Superior temporal gyrus (tissue), 1 donor: ENCODE results near the gene L3HYPDH.
A peak's percentile ranks its signal among the peaks of the same experiment; 100 is the strongest.

Experiments used
- DNase-seq: peaks from one replicate; pipeline ENCODE4 v3.0.0-alpha.2; 2016; ENCODE audit errors: extremely low spot score

Gene L3HYPDH

DNA sequence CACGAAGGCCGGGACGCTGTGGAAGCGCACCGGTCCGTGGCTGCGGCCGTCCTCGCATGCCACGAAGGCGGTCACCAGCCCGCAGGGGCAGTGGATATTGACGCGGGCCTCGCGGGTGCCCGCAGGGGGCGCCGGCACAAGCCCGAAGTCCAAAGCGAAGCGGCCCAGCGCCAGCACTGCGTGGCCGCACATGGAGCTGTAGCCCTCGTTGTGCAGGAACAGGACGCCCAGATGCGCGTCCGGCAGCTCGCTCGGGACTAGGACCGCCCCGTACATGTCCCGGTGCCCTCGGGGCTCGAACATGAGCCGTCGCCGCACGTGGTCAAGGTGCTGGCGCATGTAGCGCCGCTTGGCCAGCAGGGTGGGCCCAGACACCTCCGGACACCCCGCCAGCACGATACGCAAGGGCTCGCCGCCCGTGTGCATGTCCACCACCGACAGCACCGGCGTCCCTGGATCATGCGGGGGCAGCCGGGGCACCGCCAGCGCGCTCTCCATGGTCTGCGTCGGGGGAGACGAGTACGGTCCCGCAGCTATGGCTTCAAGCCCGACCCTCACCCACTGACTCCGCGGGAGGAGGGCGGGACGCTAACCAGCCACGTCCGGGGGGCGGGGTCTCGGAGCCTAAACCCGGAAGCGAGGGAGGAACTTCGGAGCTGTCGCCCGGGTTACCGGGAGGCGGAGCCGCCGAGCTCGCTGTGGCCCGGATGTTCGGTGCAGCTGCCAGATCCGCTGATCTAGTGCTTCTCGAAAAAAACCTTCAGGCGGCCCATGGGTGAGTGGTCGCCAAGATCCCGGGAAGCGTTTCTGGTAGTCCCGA lies at the start of gene L3HYPDH, which contains the start of gene JKAMP:
L3HYPDH (minus strand) TSS at position 590 of the 820 bp plus-strand sequence; CDS start at position 498, 92 bp downstream.
JKAMP (plus strand) TSS at position 699 of the 820 bp plus-strand sequence; CDS start at position 772, 73 bp downstream.
- DNase-seq: peak; percentile 97

DNA sequence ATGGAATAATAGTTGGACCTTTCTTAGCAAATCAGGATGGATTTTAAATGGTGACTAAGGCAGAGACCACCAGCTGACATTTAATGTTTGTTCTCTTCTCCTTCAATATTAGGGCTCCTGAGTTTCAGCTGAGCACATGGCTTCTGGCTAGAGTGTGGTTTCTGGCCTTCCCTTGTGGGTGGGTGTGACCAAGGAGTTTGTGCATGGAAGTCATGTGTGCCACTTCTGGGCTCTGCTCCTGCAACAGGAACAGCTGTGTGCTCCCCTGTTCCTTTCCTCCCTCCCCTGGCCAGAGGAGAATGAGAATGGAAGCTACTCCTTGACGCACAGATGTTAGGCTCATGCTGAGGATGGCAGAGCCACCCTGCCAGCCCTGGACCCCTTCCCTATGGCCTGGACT lies 48.2 kb upstream of the L3HYPDH start:
- no peak for DNase-seq

DNA sequence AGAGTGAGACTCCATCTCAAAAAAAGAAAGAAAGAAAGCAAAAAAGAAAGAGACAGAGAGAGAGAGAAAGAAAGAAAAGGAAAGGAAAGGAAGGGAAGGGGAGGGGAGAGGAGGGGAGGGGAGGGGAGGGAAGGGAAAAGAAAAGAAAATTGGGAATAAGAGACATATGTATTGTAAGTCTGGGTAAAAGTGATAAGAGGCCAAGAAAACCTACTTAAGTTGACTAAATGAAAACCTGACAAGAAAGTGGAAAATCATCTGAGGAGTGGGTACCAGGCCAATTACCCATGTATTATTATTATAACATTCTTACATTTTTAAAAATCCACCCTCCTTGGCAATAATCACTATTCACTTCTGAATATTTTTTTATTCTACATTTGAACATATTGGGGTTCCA lies 46.1 kb upstream of the L3HYPDH start:
- no peak for DNase-seq

DNA sequence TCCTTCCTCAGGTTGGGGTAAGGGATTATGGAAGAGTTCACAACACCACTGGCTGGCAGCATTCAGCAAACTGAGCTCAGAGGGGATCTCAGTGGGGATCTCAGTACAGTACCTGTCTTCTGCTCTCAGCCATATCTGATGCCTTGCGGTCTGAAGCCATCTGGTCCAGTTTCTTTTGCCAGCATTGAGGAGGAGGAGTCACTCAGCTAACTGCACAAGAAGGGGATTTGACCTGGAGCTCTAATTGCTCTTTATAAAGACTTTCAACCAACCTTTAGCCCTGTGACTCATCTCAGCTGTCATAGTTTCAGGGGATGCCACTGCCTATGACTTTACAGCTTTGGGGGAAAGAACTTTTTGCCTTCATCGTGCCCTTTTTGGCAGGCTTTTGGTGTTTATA lies 45.0 kb upstream of the L3HYPDH start:
- no peak for DNase-seq

DNA sequence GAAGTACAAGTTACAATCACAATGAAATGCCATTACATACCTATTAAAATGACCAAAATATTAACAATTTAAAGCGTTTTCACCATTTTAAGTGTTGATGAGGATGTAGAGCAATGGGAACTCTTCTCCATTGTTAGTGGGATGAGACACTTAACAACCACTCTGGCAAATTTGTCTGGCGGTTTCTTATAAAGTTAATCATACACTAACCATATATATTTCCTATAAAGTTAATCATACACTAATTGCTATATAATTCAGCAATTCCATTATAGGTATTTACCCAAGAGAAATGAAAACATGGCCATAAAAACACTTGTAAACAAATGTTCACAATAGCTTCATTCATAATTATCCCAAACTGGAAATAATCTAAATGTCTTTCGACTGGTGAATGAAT lies 36.0 kb upstream of the L3HYPDH start:
- DNase-seq: no peak

DNA sequence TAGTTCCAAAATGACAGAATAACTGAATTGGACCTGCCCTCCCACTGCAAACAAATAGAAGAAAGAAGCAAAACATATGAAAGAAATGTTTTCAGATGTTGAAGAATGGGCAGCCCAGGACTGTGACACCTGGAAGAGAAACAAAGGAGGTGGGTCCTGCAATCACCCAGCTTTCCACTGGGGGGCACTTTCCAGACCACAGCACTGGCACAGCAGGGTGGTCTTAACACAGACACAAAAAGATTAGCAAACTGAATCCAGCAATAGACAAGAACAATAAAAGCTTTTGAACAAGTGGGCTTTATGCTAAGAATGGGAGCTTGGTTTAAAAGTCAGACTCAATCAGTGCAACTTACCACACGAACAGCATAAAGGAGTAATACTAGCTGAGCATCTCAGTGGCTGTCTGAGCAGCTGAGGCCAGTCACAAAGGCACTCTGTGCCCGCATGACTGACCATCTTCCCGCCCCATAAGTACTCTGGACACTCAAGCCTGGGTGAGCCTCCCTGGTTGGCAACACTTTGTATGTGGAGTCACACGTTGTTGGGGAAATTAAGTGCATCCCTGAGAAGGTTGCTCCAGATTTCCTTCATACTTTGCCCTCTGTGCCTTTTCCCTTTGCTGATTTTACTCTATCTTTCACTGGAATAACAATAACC lies 27.8 kb upstream of the L3HYPDH start:
- DNase-seq: no peak

DNA sequence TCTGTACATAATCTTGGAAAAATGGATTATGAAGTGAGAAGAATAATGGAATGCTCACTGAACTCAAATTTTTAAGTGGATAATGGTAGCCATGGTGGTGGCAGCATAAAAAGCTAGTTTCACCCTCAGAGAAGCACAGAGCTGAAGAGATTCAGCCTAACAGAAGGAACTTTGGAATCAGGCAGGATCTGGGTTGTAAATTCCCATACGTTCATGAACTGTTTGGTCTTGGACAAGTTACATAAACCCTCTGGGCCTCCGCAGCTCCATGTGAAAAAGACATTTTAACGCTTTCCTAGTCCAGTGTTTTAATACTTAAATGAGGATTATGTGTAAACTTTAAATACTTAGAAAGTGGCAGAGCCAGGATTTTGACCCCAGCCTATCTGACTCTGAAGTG lies 26.8 kb upstream of the L3HYPDH start:
- no peak for DNase-seq

DNA sequence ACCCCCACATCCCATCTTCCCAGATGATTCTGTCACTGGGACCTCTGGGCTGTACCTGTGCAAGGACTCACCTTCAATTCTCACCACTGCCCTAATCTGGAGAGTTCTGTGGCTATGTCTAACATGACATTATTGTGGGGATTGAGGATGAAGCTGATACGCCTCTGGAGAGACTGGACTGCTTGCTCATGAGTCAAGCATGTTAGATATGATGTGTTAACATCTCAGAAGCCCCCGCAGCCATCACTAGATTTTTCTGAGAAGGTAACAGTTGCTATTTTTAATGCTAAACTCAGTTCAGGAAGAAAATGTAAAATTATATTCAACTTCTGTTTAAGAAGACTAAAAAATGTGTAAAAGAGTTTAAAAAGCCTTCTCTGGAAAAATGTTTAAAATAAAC lies 25.8 kb upstream of the L3HYPDH start:
- no peak for DNase-seq

DNA sequence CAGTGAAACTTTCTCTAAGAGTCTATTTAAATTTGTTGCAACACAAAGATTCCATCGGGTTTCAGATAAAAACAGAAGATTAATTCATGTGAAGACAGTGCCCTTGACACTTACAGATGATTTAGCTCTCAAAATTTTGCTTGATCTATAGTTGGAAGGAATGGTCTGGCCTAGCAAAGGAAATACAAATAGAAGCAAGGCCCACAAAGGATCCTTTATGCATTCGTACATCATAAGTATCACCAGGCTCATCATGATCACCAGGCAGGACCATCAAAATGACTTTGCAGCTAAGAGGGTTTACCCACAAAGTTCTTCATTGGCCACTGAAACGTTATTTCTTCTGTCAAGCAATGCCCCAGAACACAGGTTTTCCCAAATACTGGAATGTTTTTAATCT lies 24.9 kb upstream of the L3HYPDH start:
- DNase-seq: no peak

DNA sequence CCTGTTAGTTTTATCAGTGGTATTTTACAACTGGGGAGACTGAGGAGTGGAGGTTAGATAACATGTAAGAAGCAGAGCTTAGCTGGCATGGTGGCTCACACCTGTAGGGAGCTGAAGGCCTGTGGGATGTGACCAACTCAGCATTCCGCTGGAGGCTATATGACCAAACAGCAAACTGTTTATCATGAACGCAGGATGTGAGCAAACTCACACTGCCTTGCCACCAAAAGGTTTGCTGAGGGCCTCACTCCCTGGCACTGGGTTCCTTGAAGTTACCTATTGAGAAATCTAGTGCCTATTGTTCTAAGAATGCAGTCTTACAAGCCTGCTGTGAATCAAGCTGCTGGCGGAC lies 23.5 kb upstream of the L3HYPDH start:
- DNase-seq: no peak

DNA sequence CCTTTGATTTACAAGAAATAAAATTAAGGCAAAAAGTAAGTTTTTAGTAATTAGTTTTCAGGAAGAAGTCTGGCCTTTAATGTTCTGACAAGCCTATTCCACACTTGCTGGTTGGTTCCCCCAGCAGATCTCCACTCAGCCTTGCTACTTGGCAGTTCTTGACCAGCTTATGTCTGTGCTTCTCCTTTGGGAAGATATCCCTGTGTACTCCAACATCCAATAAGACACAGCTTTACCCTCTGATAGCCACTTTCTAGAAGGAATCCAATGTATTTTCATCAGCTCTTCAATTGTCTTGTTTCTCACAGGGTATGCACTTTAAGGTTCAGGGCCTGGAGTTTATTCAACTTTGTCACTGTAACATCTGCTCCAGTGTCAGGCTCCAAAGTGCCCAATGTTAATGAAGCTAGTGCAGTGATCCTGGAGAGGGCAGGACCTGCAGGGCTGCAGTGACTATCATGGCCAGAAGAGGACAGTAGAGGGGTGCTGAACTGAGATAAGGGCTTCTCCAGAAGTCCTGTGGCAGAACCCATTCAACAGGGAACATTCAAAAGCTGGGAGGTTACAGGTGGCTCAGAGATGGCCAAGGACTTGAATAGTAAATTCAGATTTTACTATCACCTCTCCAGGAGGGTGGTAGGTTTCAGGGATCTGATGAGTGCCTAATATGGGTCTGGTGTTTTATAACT lies 23.0 kb upstream of the L3HYPDH start:
- DNase-seq: peak; percentile 57

DNA sequence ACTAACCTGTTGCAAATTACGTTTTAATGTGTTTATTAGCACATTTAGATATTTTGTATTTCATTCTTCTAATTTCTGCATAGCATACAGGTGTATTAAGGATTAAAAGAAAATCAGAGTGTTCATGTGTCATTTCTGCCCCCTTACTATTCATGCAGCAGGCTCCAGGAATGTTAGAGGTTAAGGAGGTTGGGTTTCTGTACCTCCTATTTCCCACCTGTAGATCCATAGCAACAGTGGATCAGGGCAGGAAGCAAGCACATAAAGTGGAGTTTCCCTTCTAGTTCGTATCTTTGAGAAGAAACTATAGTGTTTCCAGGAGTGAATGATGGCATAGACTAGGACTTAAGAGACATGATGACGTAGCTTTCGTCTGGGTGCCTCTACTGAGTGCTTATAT lies 19.0 kb upstream of the L3HYPDH start:
- no peak for DNase-seq

DNA sequence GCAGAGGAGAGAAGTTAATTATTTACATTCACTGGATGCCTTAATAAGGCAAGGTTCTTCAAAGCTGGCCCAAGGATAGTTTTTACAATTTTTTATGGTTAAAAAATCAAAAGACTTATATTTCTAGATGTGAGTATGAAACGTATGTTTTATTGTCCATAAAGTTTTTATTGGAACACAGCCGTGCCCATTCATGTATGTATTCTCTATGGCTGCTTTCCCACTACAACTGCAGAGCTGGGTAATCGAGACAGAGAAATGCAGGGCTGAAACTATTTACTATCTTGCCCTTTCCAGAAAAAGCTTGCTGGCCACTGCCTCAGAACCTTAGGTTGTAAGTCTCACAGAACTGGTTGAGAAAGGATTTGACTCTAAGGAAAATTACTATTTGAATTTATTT lies 16.5 kb upstream of the L3HYPDH start:
- no peak for DNase-seq

DNA sequence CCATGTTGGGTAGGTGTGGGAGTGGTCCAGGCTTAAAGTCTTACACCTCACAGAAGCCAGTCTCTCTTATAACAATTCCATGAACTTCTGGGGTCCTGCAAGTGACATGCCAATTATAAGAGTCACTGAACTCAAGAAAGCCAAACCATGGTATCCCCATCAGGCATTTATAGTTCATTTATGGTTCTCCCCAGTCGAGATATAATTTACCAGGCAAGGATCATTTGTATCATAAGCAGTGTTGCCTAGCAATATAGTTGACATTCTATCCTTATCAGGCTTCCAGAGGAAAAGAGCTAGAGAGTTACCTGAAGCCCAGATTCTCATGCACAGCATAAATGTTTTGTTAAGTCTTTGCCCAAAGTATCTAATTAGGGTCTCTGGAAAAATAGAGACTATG lies 8.2 kb upstream of the L3HYPDH start:
- no peak for DNase-seq

DNA sequence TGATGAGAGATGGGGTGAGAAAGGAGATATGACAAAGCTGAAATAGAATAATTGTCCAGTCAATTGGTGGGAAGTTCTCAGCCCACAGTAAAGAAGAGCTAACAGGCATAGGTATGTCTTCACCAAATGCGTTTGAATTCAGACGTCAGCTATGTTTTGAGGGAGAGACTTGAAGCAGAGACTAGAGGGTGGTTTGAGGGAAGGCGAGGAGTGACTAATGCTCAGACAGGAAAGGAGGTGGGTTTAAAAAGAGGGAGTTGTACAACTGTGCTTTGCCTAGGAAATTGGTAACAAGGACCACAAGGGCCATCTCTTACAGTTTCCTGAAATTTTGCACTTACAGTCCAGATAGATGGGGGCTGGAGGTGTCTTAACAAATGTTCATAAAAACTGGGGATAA lies 6.5 kb upstream of the L3HYPDH start:
- DNase-seq: no peak

DNA sequence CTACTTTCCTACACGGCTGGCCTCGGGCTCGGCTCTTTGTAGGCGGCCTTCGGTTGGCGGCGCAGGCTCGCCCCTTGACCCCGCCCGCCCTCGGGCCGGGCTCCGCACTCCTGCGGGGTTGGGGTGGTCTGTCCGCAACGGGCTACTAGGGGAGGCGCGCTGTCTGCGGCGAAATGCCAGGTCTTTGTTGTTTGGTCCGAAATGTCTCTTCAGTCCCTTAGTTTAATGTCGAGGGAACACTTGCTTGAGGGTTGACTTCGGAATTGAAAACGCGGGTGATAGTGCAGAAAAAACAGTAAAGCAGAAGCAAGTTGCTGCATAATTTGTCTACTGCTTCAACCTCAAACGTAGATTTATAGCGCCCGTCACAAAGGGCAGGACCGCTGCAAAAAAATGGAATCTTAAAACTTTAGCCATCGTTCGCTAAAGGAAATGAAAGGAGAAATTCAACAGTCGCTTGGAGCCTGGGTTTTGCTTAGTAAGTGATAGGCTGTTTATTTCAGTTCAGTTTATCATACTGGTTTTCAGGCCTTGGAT lies 499 bp upstream of the L3HYPDH start:
- DNase-seq: no peak

DNA sequence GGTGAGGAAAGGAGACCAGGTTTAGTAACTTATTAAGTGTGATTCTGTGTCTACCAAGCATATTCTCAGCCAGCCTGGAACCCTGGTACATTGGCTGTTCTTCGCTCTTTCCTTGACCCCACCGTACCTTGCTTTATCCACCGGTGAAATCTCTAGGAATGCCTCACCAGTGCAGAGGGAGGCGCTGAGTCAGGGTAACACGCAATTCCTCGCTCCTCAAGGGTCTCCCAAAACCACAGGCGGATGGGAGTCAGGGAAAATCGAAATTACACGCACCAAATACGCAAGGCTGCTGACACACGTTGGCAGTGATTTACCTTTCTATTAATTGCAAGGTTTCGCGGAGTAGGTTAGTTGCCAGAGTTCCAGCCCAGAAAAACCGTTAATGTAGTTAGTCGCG lies 845 bp downstream of the L3HYPDH start:
- no peak for DNase-seq

DNA sequence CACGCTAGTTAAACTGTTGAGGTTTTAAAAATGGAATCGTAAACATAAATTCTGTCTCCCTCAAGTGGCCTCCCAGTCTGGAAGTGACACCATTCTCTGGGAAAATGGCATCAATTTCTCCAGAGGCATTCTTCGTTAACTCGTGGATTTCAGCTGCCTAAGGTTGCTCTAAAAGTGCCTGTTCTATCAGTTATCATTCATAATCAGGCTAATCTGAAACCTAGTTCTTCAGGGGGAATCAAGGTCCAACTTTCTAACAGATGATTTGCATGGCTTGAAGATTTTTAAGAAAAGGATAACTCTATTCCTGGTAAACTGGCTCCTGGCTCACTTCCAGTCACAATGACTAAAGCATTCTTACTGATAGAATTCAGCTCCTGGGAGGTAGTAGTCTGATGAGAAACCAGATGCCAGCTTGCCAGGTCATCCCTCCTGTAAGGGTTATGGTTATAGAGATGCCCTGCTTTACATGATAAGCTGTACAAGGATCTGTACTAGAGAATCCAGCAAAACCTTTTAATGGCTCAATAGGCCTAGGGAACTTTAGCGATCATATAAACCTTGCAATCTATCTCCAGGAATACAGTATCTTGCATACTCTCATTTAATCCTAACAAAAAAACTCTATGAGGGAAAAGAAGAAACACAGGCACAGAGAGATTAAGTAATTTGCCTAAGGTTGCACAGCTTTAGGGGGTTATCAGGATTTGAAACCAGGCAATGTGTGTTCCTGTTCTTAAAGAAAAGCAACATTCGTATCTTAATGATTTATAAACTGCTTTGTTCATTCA lies 1.5 kb downstream of the L3HYPDH start:
- peak; percentile 74 for DNase-seq

DNA sequence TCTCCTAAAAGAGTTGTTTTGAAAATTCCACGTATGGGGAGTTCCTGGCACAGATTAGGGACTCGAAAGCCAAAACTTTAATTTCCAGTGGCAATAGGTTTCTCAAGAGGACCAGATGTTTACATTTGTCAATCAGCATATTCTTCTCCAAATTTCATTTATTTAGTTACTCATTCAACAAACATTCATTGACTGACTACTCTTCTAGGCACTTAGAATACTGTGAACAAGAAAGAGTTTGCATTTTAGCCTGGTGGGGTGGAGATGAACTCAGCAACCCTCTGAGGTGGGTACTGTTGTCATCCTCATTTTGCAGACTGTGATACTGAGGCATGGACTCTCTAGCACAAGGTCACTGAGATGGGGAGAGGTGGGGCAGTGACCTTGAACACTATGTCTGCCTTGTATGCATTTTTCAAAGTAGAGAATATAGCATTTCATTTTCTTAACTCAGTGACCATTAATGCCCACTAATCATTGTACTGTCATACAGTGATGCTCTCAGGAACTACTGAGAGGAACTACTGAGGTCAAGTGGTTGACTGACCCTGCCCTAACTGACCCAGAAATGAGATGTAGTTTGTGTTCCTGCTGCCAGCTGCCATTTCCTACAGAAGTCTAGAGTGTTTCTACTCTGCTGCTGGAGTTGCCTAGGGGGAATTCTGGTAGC lies 2.2 kb downstream of the L3HYPDH start:
- no peak for DNase-seq

DNA sequence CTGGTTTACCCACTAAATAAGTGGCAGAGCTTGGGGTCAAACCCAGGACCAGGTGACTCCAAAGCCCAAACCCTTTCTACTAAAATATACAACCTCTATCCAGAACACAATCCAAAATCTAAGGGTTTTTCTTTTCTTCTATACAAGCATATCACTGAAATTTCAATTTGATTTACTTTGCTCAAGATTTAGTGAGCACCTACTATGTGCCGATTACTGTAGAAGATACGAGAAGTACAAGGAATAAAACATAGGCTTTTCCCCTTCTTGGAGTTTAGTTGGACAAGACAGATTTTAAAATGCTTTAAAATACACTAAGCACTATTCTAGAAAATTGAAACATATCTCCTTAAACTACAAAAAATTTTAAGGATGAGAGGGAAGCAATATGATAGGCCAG lies 2.8 kb downstream of the L3HYPDH start:
- no peak for DNase-seq

DNA sequence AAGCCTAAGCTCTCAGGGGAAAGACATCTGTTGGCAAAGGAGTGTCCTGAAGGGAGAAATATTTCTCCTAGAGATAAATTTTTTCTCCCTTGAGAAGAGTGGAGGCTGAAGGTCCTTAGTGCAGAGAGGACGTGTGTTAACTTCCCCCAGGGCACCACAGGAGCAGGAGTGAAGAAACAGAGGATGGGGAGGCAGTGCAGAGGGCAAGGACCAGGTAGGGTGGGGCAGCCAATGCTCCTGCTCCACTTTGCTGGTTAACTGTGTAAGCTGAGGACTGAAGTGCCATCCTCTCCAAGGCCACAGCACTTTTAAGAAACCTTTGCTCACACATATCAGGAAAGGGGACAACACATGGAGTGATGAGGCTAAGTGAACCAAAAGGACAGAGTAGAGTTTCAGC lies 4.0 kb downstream of the L3HYPDH start:
- no peak for DNase-seq
